Stomach smooth muscle (tissue), 2 donors: ENCODE data around the gene SHE.

Source experiments
- H3K27ac ChIP-seq: one replicate; pipeline ENCODE4 v1.7.0; 2013; ENCODE audit warnings: mild to moderate bottlenecking, low read length, inconsistent platforms
- H3K27me3 ChIP-seq, 2 donors: one replicate each; pipeline ENCODE4 v1.7.0; 2013; ENCODE audit warnings: low read length in 2 of 2; ENCODE audit not compliant: insufficient read depth in 2 of 2, control insufficient read depth in 1 of 2
- H3K36me3 ChIP-seq, 2 donors: one replicate each; pipeline ENCODE4 v1.7.0; 2013; ENCODE audit warnings: low read length in 2 of 2; ENCODE audit not compliant: control insufficient read depth in 2 of 2, insufficient read depth in 2 of 2
- H3K4me1 ChIP-seq: one replicate; pipeline ENCODE4 v1.7.0; 2013; ENCODE audit warnings: low read length; ENCODE audit not compliant: control insufficient read depth, insufficient read depth
- H3K4me3 ChIP-seq, 2 donors: one replicate each; pipeline ENCODE4 v1.7.0; 2013; ENCODE audit warnings: low read length in 2 of 2
- H3K9ac ChIP-seq, 2 donors: one replicate each; pipeline ENCODE4 v1.7.0; 2013; ENCODE audit warnings: low read length in 2 of 2, mild to moderate bottlenecking in 1 of 2
- H3K9me3 ChIP-seq, 2 donors: one replicate each; pipeline ENCODE4 v1.7.0; 2013; ENCODE audit warnings: low read length in 2 of 2; ENCODE audit not compliant: control insufficient read depth in 2 of 2
- donor health status: healthy.
- donor health status: Pancreatic carcinoma.

The SHE gene

GRCh38 chr1:154517661-154518060, 15.4 kb upstream of the SHE start:
- no peaks in the 10 kb centered on the region for H3K4me1 ChIP-seq
- no peak overlapping the region for H3K4me3 ChIP-seq
- H3K36me3 ChIP-seq, result no peaks in the 10 kb centered on the region
- H3K9ac ChIP-seq, result no peak overlapping the region
- no peaks in the 10 kb centered on the region for H3K9me3 ChIP-seq
- H3K27ac ChIP-seq, result no peak overlapping the region
- peaks cover 0 to 5% of the 10 kb centered on the region in 2 donors for H3K27me3 ChIP-seq

GRCh38 chr1:154514066-154514553, 11.9 kb upstream of the SHE start:
- H3K27me3 ChIP-seq, result peaks cover 5 to 6% of the 10 kb centered on the region in 2 donors
- no peaks in the 10 kb centered on the region for H3K9me3 ChIP-seq
- no peaks in the 10 kb centered on the region for H3K36me3 ChIP-seq
- H3K4me3 ChIP-seq, result no peak overlapping the region
- H3K9ac ChIP-seq, result no peak overlapping the region
- no peak overlapping the region for H3K27ac ChIP-seq
- H3K4me1 ChIP-seq, result no peaks in the 10 kb centered on the region

- no peaks in the 10 kb centered on the region for H3K36me3 ChIP-seq
- H3K4me3 ChIP-seq, result no peak overlapping the region
- no peaks in the 10 kb centered on the region for H3K4me1 ChIP-seq
- no peaks in the 10 kb centered on the region for H3K9me3 ChIP-seq
- H3K27ac ChIP-seq, result no peak overlapping the region
- no peak overlapping the region for H3K9ac ChIP-seq
- peaks cover 8 to 11% of the 10 kb centered on the region in 2 donors for H3K27me3 ChIP-seq
These were observed 10.5 kb upstream of the SHE start for GRCh38 chr1:154512760-154513159.

- H3K4me3 ChIP-seq, result no peak overlapping the region
- peaks cover 35 to 46% of the 10 kb centered on the region in 2 donors for H3K27me3 ChIP-seq
- no peak overlapping the region for H3K27ac ChIP-seq
- peaks cover 10% of the 10 kb centered on the region for H3K4me1 ChIP-seq
- H3K9ac ChIP-seq, result no peak overlapping the region
- H3K9me3 ChIP-seq, result peaks cover 0 to 6% of the 10 kb centered on the region in 2 donors
- H3K36me3 ChIP-seq, result no peaks in the 10 kb centered on the region
These were observed 1.7 kb upstream of the SHE start for GRCh38 chr1:154503898-154504297.

- Histone ChIP-seq H3K4me3 (no peak overlapping the region), H3K27me3 (peaks cover 32 to 41% of the 10 kb centered on the region in 2 donors)
These were observed 518 bp upstream of the SHE start for GRCh38 chr1:154502744-154503115.

GRCh38 chr1:154501423-154502065, 668 bp downstream of the SHE start:
- Histone ChIP-seq H3K27me3 (peaks cover 28 to 39% of the 10 kb centered on the region in 2 donors), H3K9ac (peak overlapping the region in 1 of 2 donors; percentile 36), H3K4me1 (peaks cover 10% of the 10 kb centered on the region), H3K9me3 (peaks cover 0 to 6% of the 10 kb centered on the region in 2 donors), H3K36me3 (no peaks in the 10 kb centered on the region), H3K27ac (no peak overlapping the region), H3K4me3 (peak overlapping the region; percentile 26 to 70)

More at GRCh38 chr1:154502744-154503115, 518 bp upstream of the SHE start:
- no peak overlapping the region for H3K9ac ChIP-seq
- H3K36me3 ChIP-seq, result no peaks in the 10 kb centered on the region
- peaks cover 10% of the 10 kb centered on the region for H3K4me1 ChIP-seq
- no peak overlapping the region for H3K27ac ChIP-seq
- H3K9me3 ChIP-seq, result peaks cover 0 to 6% of the 10 kb centered on the region in 2 donors

GRCh38 chr1:154500533-154500932, 1.7 kb downstream of the SHE start:
- Histone ChIP-seq H3K27ac (no peak overlapping the region), H3K27me3 (peaks cover 29 to 39% of the 10 kb centered on the region in 2 donors)

GRCh38 chr1:154499446-154499845, 2.8 kb downstream of the SHE start:
- no peaks in the 10 kb centered on the region for H3K9me3 ChIP-seq
- peaks cover 31 to 43% of the 10 kb centered on the region in 2 donors for H3K27me3 ChIP-seq
- peaks cover 10% of the 10 kb centered on the region for H3K4me1 ChIP-seq
- H3K9ac ChIP-seq, result no peak overlapping the region
- no peak overlapping the region for H3K27ac ChIP-seq
- no peak overlapping the region for H3K4me3 ChIP-seq
- no peaks in the 10 kb centered on the region for H3K36me3 ChIP-seq

More at GRCh38 chr1:154500533-154500932, 1.7 kb downstream of the SHE start:
- Histone ChIP-seq H3K9me3 (no peaks in the 10 kb centered on the region), H3K9ac (no peak overlapping the region), H3K4me3 (peak overlapping the region in 1 of 2 donors; percentile 70), H3K4me1 (peaks cover 10% of the 10 kb centered on the region), H3K36me3 (no peaks in the 10 kb centered on the region)

GRCh38 chr1:154497026-154497806, 5.0 kb downstream of the SHE start:
- no peak overlapping the region for H3K27ac ChIP-seq
- no peak overlapping the region for H3K4me3 ChIP-seq
- H3K9ac ChIP-seq, result no peak overlapping the region
- H3K4me1 ChIP-seq, result peaks cover 10% of the 10 kb centered on the region
- H3K27me3 ChIP-seq, result peaks cover 31 to 34% of the 10 kb centered on the region in 2 donors
- no peaks in the 10 kb centered on the region for H3K9me3 ChIP-seq
- no peaks in the 10 kb centered on the region for H3K36me3 ChIP-seq

- H3K36me3 ChIP-seq, result no peaks in the 10 kb centered on the region
- H3K9me3 ChIP-seq, result no peaks in the 10 kb centered on the region
- peaks cover 26 to 36% of the 10 kb centered on the region in 2 donors for H3K27me3 ChIP-seq
- no peak overlapping the region for H3K27ac ChIP-seq
- H3K9ac ChIP-seq, result no peak overlapping the region
- peaks cover 5% of the 10 kb centered on the region for H3K4me1 ChIP-seq
- H3K4me3 ChIP-seq, result no peak overlapping the region
These were observed 5.8 kb downstream of the SHE start for GRCh38 chr1:154496383-154496782.
